WTC11 (cell line): ENCODE results near the gene MFSD2A.

Experiments
- ELF4 ChIP-seq: sonication (generic); formaldehyde crosslinking; IDR thresholded peaks from 2 replicates; pipeline ENCODE4 v1.8.1; 2022; ENCODE audit warnings: low read depth, mild to moderate bottlenecking, moderate library complexity, missing genetic modification reagents
- FOXP1 ChIP-seq: sonication (generic); formaldehyde crosslinking; IDR thresholded peaks from 2 replicates; pipeline ENCODE4 v1.8.0; 2022; ENCODE audit warnings: missing genetic modification reagents, mild to moderate bottlenecking, moderate library complexity, borderline replicate concordance
- SMAD3 ChIP-seq: sonication (generic); formaldehyde crosslinking; IDR thresholded peaks from 2 replicates; pipeline ENCODE4 v1.8.0; 2022; ENCODE audit warnings: missing genetic modification reagents, mild to moderate bottlenecking, borderline replicate concordance
- TF ChIP-seq, protein P1 (sequence below): sonication (generic); formaldehyde crosslinking; conservative IDR thresholded peaks from 2 replicates; pipeline ENCODE4 v1.8.1; 2022; ENCODE audit warnings: mild to moderate bottlenecking, missing genetic modification reagents
- TF ChIP-seq, protein P2 (sequence below): sonication (generic); formaldehyde crosslinking; IDR thresholded peaks from 2 replicates; pipeline ENCODE4 v1.8.0; 2022; ENCODE audit warnings: mild to moderate bottlenecking, missing genetic modification reagents
- TF ChIP-seq, protein P3 (sequence below): sonication (generic); formaldehyde crosslinking; IDR thresholded peaks from 2 replicates; pipeline ENCODE4 v1.8.0; 2022; ENCODE audit warnings: mild to moderate bottlenecking, missing genetic modification reagents
- TF ChIP-seq, protein P4 (sequence below): fragments of 250-450 bp; sonication (Bioruptor Pico); IDR thresholded peaks from 2 replicates; pipeline ENCODE4 v1.9.0; 2021; ENCODE audit warnings: mild to moderate bottlenecking
- TF ChIP-seq, protein P5 (sequence below): fragments of 200-600 bp; IDR thresholded peaks from 2 replicates; pipeline ENCODE4 v1.8.0; 2022; ENCODE audit warnings: antibody characterized with exemption

DNA sequence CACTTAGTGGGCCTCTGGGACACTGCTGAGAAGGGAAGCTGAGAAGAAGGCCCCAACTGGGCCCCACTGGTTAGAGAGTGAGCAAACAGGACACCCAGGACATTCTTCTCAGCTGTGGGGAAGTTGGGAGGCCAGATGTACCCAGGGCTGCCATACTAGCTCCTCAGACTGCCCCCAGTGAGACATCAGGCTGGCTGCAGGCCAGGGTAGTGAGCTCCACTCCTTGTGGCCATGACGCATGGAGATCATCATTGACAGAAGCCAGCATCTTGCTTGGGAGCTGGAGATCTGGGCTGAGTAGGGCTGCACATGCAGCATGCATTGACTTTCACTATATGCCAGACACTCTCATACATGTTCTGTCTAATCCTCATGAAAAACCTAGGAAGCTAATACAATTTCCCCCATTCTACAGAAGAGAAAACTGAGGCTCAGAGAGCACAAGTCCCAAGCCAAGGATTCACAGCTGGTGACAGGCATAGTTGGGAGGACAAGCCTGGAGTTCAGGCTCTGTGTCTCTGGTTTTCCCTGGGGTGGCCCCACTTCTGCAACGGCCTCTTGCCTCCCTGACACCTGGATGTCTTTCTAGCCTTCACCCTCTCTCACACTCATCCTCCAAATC, 29.1 kb upstream of the MFSD2A start:
- TF ChIP-seq, protein P1, sequence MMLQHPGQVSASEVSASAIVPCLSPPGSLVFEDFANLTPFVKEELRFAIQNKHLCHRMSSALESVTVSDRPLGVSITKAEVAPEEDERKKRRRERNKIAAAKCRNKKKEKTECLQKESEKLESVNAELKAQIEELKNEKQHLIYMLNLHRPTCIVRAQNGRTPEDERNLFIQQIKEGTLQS (CRISPR knock-in tag) = no peak
- TF ChIP-seq, protein P2, sequence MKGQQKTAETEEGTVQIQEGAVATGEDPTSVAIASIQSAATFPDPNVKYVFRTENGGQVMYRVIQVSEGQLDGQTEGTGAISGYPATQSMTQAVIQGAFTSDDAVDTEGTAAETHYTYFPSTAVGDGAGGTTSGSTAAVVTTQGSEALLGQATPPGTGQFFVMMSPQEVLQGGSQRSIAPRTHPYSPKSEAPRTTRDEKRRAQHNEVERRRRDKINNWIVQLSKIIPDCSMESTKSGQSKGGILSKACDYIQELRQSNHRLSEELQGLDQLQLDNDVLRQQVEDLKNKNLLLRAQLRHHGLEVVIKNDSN (CRISPR knock-in tag) = no peak
- TF ChIP-seq, protein P3, sequence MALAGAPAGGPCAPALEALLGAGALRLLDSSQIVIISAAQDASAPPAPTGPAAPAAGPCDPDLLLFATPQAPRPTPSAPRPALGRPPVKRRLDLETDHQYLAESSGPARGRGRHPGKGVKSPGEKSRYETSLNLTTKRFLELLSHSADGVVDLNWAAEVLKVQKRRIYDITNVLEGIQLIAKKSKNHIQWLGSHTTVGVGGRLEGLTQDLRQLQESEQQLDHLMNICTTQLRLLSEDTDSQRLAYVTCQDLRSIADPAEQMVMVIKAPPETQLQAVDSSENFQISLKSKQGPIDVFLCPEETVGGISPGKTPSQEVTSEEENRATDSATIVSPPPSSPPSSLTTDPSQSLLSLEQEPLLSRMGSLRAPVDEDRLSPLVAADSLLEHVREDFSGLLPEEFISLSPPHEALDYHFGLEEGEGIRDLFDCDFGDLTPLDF (CRISPR knock-in tag) = no peak
- TF ChIP-seq, protein P4, sequence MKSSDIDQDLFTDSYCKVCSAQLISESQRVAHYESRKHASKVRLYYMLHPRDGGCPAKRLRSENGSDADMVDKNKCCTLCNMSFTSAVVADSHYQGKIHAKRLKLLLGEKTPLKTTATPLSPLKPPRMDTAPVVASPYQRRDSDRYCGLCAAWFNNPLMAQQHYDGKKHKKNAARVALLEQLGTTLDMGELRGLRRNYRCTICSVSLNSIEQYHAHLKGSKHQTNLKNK (CRISPR knock-in tag) = no peak
- TF ChIP-seq SMAD3 (CRISPR knock-in tag) (no peak), ELF4 (no peak), FOXP1 (no peak)
- TF ChIP-seq, protein P5, sequence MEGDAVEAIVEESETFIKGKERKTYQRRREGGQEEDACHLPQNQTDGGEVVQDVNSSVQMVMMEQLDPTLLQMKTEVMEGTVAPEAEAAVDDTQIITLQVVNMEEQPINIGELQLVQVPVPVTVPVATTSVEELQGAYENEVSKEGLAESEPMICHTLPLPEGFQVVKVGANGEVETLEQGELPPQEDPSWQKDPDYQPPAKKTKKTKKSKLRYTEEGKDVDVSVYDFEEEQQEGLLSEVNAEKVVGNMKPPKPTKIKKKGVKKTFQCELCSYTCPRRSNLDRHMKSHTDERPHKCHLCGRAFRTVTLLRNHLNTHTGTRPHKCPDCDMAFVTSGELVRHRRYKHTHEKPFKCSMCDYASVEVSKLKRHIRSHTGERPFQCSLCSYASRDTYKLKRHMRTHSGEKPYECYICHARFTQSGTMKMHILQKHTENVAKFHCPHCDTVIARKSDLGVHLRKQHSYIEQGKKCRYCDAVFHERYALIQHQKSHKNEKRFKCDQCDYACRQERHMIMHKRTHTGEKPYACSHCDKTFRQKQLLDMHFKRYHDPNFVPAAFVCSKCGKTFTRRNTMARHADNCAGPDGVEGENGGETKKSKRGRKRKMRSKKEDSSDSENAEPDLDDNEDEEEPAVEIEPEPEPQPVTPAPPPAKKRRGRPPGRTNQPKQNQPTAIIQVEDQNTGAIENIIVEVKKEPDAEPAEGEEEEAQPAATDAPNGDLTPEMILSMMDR = no peak
